Body of pancreas (tissue), 4 donors: ENCODE results near the gene NTHL1. TPM values are rescaled to one million over a fixed set of nuclear protein-coding genes. Genes with fewer than 3 reads are reported as not detected.
A peak's percentile ranks its signal among the peaks of the same experiment; 100 is the strongest.

Experiments used
- ATAC-seq: fragments of 150-250 bp; one replicate; pipeline ENCODE4 v1.9.1; 2016
- DNase-seq, 4 donors: peaks; one replicate each; pipeline ENCODE4 v3.0.0-alpha.2; 2019
- H3K27ac ChIP-seq, 4 donors: fragments of 200-600 bp; sonication (generic); 1 replicate in 3 of 4; 2 replicates in 1 of 4; pipeline versions ENCODE4 v1.5.1 to v1.6.1; 2016 to 2019; ENCODE audit warnings: mild to moderate bottlenecking in 1 of 4, mixed read lengths in 1 of 4, moderate library complexity in 1 of 4
- H3K27me3 ChIP-seq, 2 donors: fragments of 200-600 bp; sonication (generic); one replicate each; pipeline ENCODE4 v1.6.0; 2016; ENCODE audit warnings: mild to moderate bottlenecking in 1 of 2
- H3K36me3 ChIP-seq, 2 donors: fragments of 200-600 bp; sonication (generic); replicated peaks in 1 of 2; 2 replicates each; pipeline ENCODE4 v1.5.1; 2016; ENCODE audit warnings: low read depth in 2 of 2; ENCODE audit not compliant: insufficient read depth in 1 of 2
- H3K4me1 ChIP-seq: fragments of 200-600 bp; sonication (generic); one replicate; pipeline ENCODE4 v1.6.0; 2016
- H3K4me3 ChIP-seq, 2 donors: fragments of 200-600 bp; sonication (generic); 1 replicate in 1 of 2; 2 replicates in 1 of 2; pipeline ENCODE4 v1.5.1; 2016 to 2019
- H3K9me3 ChIP-seq, 3 donors: fragments of 200-600 bp; sonication (generic); 1 replicate in 2 of 3; 2 replicates in 1 of 3; pipeline ENCODE4 v1.5.1; 2016
- CTCF ChIP-seq, 7 experiments: fragments of 450-650 bp in 4 of 7; fragments of 200-600 bp in 3 of 7; sonication (generic) in 3 of 7; IDR thresholded peaks; one replicate each; pipeline ENCODE4 v1.5.1; 2016 to 2019; ENCODE audit warnings: antibody characterized with exemption in 7 of 7
- POLR2A ChIP-seq, 3 donors: fragments of 450-650 bp; IDR thresholded peaks; one replicate each; pipeline ENCODE4 v1.6.1; 2016; ENCODE audit warnings: antibody characterized with exemption in 3 of 3, mild to moderate bottlenecking in 2 of 3
- WGBS, 2 donors: methylation state at CpG; one replicate each; pipeline ENCODE4 v1.1.5; 2017; 5-methylcytosine and 5-hydroxymethylcytosine counted together
- intact Hi-C: fragments of 100-400 bp; cut with DNase I; formaldehyde crosslinking; loops from one replicate; pipeline ENCODE4 v1.15.1; 2023
- total RNA-seq, 2 donors: library from RNA; depleted of rRNA; stranded (reverse); fragments of >200 nt; gene quantifications; one replicate each; pipeline ENCODE4 v1.1.0, GENCODE V29; 2016

NTHL1 gene
- total RNA-seq, 2 donors from 2014 or later = 15.2 to 19.7 TPM

- intact Hi-C loops = loop anchor here (10.0 kb wide), 1 partner anchor 61 kb away; no protein-coding TSS in a partner anchor
- TF ChIP-seq POLR2A (IDR thresholded peaks at IDR 0.05) (peak in 2 of 3 donors; percentile 24 to 29), CTCF (IDR thresholded peaks at IDR 0.05) (peak; percentile 97 to 99 (median 99))
- 5 to 16% methylated on average over 16 to 53 of the region's 53 CpGs for WGBS, 2 donors
- DNase-seq = peak; percentile 93 to 96 (median 95)
- Histone ChIP-seq H3K36me3 (no peaks in the 10 kb centered on the region), H3K4me3 (no peak overlapping the region), H3K4me1 (peaks cover 51% of the 10 kb centered on the region), H3K27me3 (peaks cover 0 to 10% of the 10 kb centered on the region in 2 donors), H3K9me3 (no peaks in the 10 kb centered on the region), H3K27ac (peak overlapping the region in 2 of 4 donors; percentile 55 to 58)
- peak; percentile 91 for ATAC-seq
Measured at GRCh38 chr16:2023092-2024031, 24.3 kb downstream of the NTHL1 start.

- H3K36me3 ChIP-seq = no peaks in the 10 kb centered on the region
- H3K27me3 ChIP-seq = peaks cover 0 to 10% of the 10 kb centered on the region in 2 donors
- H3K4me1 ChIP-seq = peaks cover 44% of the 10 kb centered on the region
- no peak for TF ChIP-seq CTCF (IDR thresholded peaks at IDR 0.05)
- no peak for TF ChIP-seq POLR2A (IDR thresholded peaks at IDR 0.05)
- DNase-seq = peak in 3 of 4 donors; percentile 48 to 59 (median 51)
- H3K4me3 ChIP-seq = no peak overlapping the region
- H3K9me3 ChIP-seq = no peaks in the 10 kb centered on the region
- ATAC-seq = peak; percentile 13
- 0 to 2% methylated on average over 3 to 14 of the region's 14 CpGs for WGBS, 2 donors
- H3K27ac ChIP-seq = no peak overlapping the region
- intact Hi-C loops = loop anchor here (10.0 kb wide), 1 partner anchor 62 kb away; no protein-coding TSS in a partner anchor
Measured at GRCh38 chr16:2022723-2023091, 24.9 kb downstream of the NTHL1 start.

- no peak for TF ChIP-seq CTCF (IDR thresholded peaks at IDR 0.05)
- no peak for TF ChIP-seq POLR2A (IDR thresholded peaks at IDR 0.05)
- intact Hi-C loops = loop anchor here (5.0 to 10.0 kb wide), 2 partner anchors 65 to 122 kb away; no protein-coding TSS in a partner anchor
- DNase-seq (peak in 1 of 4 donors; percentile 13), ATAC-seq (no peak)
- H3K4me1 ChIP-seq = peaks cover 32% of the 10 kb centered on the region
- H3K27ac ChIP-seq = no peak overlapping the region
- no peaks in the 10 kb centered on the region for H3K36me3 ChIP-seq
- H3K27me3 ChIP-seq = peaks cover 0 to 10% of the 10 kb centered on the region in 2 donors
- H3K4me3 ChIP-seq = no peak overlapping the region
- no peaks in the 10 kb centered on the region for H3K9me3 ChIP-seq
- 3 to 4% methylated on average over 17 to 81 of the region's 96 CpGs for WGBS, 2 donors
Measured at GRCh38 chr16:2019921-2020831, 27.5 kb downstream of the NTHL1 start.

- no peak within 1 kb of the TSS for H3K27ac ChIP-seq
- 2 to 3% methylated on average over 9 to 25 of the region's 33 CpGs for WGBS, 2 donors
- H3K9me3 ChIP-seq = no peaks in the 10 kb centered on the region
- no peak for ATAC-seq
- no peak for DNase-seq
- H3K4me1 ChIP-seq = peaks cover 32% of the 10 kb centered on the region
- no peaks in the 10 kb centered on the region for H3K36me3 ChIP-seq
- TF ChIP-seq POLR2A (IDR thresholded peaks at IDR 0.05) = no peak
- TF ChIP-seq CTCF (IDR thresholded peaks at IDR 0.05) = no peak
- peaks cover 0 to 10% of the 10 kb centered on the region in 2 donors for H3K27me3 ChIP-seq
- H3K4me3 ChIP-seq = no peak within 1 kb of the TSS
- intact Hi-C loops = loop anchor here (5.0 kb wide), 1 partner anchor 123 kb away; no protein-coding TSS in a partner anchor
Measured at GRCh38 chr16:2019518-2019920, 28.1 kb downstream of the NTHL1 start, which contains the start of gene NPW. Gene NPW, plus strand, starts transcription at chr16:2019785.
